RWPE1 (cell line): Measurements from ENCODE around the gene SND1.
"Not testable (repeated sequence)": the region's sequence is repeated elsewhere in the genome, so short reads cannot be mapped to it uniquely, and the experiment has no call there.

ENCODE experiments used
- CTCF ChIA-PET: fragments of 350-600 bp; sonication (Branson Sonifier 250); formaldehyde crosslinking; extraction: SDS; loops from one replicate; lab custom pipeline; 2021; lab: Yijun Ruan, JAX
- POLR2A ChIA-PET: fragments of 400-600 bp; formaldehyde crosslinking; extraction: SDS; loops from one replicate; lab custom pipeline; 2020; ENCODE audit warnings: antibody characterized with exemption; ENCODE audit not compliant: low non-redundant PET; lab: Yijun Ruan, JAX
- DNase-seq: peaks from one replicate; pipeline ENCODE4 v3.0.0; 2012; ENCODE audit warnings: low spot score
- H3K27ac ChIP-seq: fragments of 450-650 bp; 2 replicates; pipeline ENCODE4 v1.5.1; 2017
- TF ChIP-seq, protein P1 (sequence below): fragments of 450-650 bp; conservative IDR thresholded peaks from 2 replicates; pipeline ENCODE4 v1.5.1; 2017; ENCODE audit warnings: low read depth, mild to moderate bottlenecking

The SND1 gene

DNA sequence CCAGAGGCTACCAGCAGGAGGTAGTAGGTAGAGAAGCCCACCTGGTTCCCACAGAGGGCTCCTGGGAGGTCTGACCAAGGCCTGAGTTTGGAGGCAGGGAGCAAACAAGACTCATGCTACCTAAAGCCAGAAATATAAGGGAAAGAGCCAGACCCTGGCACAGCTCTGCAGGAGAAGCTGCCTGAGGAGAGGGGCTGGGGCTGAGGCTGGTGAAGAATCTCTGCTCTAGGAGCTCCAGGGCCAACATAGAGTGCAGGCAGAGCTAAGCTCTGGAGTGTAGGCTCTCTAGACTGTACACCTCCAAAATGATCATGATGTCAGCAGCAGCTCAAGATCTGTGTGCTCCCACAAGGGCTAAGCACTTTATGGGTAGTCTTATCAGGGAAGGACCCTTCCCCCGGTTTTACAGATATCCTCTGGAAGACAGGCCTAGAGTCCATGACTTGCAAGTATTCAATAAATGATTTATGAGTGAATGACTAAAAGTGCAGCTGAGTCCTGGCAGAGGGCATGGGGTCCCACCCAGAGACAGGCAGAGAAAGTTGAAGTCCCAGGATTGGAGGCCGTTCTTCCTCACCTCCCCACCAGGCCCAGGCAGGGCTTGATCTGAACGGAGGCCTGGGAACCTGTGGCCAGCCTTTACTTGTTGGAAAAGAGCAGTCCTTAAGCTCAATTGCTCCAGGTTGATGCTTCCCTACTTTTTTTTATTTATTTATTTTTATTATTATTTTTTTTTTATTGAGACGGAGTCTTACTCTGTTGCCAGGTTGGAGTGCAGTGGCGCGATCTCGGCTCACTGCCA is 450.7 kb downstream of the SND1 start:
- CTCF ChIA-PET, result interaction anchor here (0.6 kb wide), 1 partner anchor 69 kb away, joined by 3 read pairs; no protein-coding TSS in a partner anchor
- TF ChIP-seq, protein P1, sequence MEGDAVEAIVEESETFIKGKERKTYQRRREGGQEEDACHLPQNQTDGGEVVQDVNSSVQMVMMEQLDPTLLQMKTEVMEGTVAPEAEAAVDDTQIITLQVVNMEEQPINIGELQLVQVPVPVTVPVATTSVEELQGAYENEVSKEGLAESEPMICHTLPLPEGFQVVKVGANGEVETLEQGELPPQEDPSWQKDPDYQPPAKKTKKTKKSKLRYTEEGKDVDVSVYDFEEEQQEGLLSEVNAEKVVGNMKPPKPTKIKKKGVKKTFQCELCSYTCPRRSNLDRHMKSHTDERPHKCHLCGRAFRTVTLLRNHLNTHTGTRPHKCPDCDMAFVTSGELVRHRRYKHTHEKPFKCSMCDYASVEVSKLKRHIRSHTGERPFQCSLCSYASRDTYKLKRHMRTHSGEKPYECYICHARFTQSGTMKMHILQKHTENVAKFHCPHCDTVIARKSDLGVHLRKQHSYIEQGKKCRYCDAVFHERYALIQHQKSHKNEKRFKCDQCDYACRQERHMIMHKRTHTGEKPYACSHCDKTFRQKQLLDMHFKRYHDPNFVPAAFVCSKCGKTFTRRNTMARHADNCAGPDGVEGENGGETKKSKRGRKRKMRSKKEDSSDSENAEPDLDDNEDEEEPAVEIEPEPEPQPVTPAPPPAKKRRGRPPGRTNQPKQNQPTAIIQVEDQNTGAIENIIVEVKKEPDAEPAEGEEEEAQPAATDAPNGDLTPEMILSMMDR, result no peak
- POLR2A ChIA-PET, result no interaction called here
- no peak for DNase-seq
- H3K27ac ChIP-seq, result no peak overlapping the region

DNA sequence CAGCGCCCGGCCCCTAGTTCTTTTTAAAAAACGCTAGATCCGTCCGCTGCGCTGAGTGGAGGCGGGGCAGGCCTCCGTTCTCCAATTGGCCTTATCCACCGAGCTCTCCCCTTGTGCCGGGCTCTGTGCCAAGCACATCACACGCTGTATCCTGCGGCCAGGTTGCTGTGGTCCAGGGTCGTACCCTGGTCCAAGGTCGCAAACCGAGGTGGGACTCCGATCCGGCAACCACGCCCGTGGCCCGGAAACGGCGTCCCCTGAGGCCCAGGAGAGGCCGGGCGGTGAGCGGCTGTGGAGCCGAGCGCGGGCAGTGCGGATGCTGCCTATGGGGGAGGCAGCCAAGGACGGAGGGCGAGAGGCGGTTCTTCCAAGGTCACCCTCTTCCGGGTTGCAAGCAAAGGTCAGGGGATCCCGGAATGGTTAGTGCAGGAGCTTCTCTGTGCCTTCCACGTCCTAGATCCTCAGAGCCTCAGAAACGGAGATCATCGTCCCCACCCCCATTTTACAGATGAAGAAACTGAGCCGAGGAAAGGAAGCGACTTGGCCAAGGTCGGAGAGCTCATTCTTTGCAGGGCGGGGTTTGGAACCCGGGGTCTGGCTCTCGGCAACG is 451.6 kb downstream of the SND1 start:
- CTCF ChIA-PET, result interaction anchor here (0.6 kb wide), 1 partner anchor 68 kb away, joined by 3 read pairs; no protein-coding TSS in a partner anchor
- no peak for DNase-seq
- no peak overlapping the region for H3K27ac ChIP-seq
- POLR2A ChIA-PET, result no interaction called here
- TF ChIP-seq, protein P1, result no peak

DNA sequence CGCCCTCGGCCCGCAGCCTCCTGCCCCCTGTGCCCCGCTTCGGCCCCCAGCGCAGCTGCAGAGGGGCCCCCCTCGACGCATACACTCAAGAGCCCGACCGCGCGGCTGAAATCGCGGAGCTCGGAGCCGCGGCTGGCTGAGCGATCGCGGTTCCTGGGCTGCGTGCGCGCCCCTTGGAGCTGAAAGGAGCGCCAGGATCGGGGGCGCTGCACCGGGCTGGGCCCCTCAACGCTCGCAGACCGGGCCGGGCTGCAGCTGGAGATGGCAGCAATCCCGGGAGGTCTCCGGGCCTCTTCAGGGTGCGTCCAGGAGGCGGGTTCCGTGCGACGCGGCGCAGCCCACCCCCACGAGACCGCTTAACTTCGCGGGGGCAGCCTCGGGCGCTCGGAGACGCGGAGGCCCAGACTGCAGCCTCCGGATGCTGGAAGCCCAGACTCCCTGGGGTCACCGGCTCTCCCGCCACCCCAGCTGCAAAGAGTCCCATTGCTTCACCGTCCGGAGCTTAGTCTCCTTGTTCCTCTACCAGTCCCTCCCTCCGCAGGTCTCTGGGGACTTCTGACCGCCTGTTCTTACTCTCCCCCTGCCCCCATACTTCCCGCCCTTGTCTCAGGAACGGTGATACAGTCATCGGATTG is 452.2 kb downstream of the SND1 start:
- TF ChIP-seq, protein P1, result no peak
- POLR2A ChIA-PET, result no interaction called here
- no peak for DNase-seq
- CTCF ChIA-PET, result no interaction called here
- no peak overlapping the region for H3K27ac ChIP-seq

DNA sequence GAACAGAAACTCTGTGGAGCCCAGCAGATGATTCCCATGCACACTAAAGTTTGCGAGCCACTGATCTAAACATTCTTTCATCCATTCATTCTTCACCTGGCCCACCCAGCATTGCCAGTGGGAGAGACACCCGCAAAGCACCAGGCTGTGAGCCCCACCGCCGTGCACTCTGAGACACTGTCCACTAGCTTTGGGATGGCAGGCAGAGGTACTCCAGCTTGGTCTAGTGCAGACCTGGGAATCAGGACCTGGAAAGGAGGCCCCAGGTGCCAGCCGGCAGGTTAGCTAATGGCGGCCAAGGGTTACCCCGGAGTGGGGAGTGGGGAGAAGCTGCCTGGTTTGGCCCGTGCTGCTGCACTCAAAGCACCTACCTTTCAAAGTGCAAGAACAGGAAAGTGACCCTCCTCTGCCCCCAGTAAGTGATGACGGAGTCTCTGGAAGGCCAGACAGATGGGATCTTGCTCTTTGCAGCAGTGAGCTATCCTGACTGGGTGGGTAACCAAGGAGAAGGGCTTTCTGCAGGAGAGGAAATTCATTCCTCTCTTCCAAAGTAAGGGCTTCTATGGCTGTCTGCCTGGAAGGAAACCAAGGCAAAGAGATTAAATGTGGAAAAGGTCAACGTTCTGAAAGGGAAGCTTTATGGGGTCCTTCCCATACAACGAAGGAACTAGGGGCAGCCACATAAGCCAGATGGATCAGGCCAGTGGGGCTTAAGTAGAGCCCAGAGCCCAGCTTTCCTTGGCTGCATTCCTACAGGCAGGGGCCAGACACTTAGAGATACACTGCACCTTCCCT is 453.4 kb downstream of the SND1 start:
- ChIA-PET CTCF (no interaction called here), POLR2A (no interaction called here)
- no peak overlapping the region for H3K27ac ChIP-seq
- no peak for DNase-seq
- TF ChIP-seq, protein P1, result no peak

DNA sequence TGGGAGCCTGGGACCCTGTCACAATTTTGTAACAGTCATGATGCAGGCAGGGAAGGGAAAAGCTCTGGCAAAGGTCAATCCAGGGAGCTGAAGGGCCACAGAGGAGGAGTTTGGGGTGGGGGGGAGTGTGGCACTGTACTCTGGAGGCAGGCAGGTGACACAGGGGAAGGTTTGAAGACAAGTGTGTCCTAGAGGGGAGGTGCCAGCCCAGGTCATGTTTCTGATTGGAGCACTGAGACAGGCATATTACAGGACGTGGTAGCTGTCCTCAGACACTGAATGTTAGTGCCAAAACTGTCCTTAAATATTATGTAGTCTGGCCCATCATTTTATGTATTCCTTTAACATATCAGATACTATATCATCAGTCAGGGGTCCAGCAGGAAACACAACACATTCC is 454.8 kb downstream of the SND1 start:
- TF ChIP-seq, protein P1, result no peak
- POLR2A ChIA-PET, result no interaction called here
- CTCF ChIA-PET, result interaction anchor here (0.6 kb wide), 2 partner anchors 47 to 275 kb away, joined by 3 read pairs; no protein-coding TSS in a partner anchor
- no peak for DNase-seq
- no peak overlapping the region for H3K27ac ChIP-seq

DNA sequence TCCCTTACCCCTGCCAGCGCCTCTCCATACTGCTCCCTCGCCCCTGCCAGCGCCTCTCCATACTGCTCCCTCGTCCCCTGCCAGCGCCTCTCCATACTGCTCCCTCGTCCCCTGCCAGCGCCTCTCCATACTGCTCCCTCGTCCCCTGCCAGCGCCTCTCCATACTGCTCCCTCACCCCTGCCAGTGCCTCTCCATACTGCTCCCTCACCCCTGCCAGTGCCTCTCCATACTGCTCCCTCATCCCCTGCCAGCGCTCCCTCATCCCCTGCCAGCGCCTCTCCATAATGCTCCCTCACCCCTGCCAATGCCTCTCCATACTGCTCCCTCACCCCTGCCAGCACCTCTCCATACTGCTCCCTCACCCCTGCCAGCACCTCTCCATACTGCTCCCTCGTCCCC is 455.5 kb downstream of the SND1 start:
- POLR2A ChIA-PET, H3K27ac ChIP-seq, DNase-seq, CTCF ChIA-PET: not testable (repeated sequence)
